Lung (tissue), 12 donors: ENCODE results near the gene CEP192. TPM values are rescaled to one million over a fixed set of nuclear protein-coding genes. Genes with fewer than 3 reads are reported as not detected.

Experiments
- ATAC-seq: fragments of 200-7000 bp; cut with Tn5 transposase; one replicate; pipeline ENCODE4 v1.9.1; 2020; ENCODE audit warnings: moderate number of reproducible peaks; ENCODE audit not compliant: insufficient read depth, low FRiP score
- DNase-seq, 3 donors: peaks; one replicate each; pipeline ENCODE4 v3.0.0-alpha.2; 2013 to 2017
- H3K27ac ChIP-seq, 2 donors: one replicate each; pipeline ENCODE4 v1.5.1; 2013; ENCODE audit warnings: mild to moderate bottlenecking in 2 of 2, moderate library complexity in 2 of 2, control low read depth in 1 of 2, inconsistent platforms in 1 of 2, low read depth in 1 of 2, low read length in 1 of 2
- H3K27me3 ChIP-seq, 3 donors: one replicate each; pipeline ENCODE4 v1.5.1; 2013; ENCODE audit warnings: low read length in 2 of 3; ENCODE audit not compliant: control insufficient read depth in 3 of 3, insufficient read depth in 3 of 3
- H3K36me3 ChIP-seq, 4 donors: one replicate each; pipeline ENCODE4 v1.5.1; 2013; ENCODE audit warnings: low read length in 4 of 4, mild to moderate bottlenecking in 1 of 4, moderate library complexity in 1 of 4; ENCODE audit not compliant: control insufficient read depth in 4 of 4, insufficient read depth in 4 of 4
- H3K4me1 ChIP-seq, 5 donors: one replicate each; pipeline ENCODE4 v1.5.1; 2013; ENCODE audit warnings: low read length in 5 of 5, mild to moderate bottlenecking in 2 of 5, moderate library complexity in 1 of 5; ENCODE audit not compliant: control insufficient read depth in 5 of 5, insufficient read depth in 5 of 5
- H3K4me3 ChIP-seq: one replicate; pipeline ENCODE4 v1.5.1; 2013; ENCODE audit warnings: mild to moderate bottlenecking, control low read depth, moderate library complexity
- H3K9ac ChIP-seq, 2 donors: one replicate each; pipeline ENCODE4 v1.5.1; 2013; ENCODE audit warnings: low read length in 2 of 2, control low read depth in 1 of 2; ENCODE audit not compliant: insufficient read depth in 1 of 2
- H3K9me3 ChIP-seq, 4 donors: one replicate each; pipeline ENCODE4 v1.5.1; 2013; ENCODE audit warnings: low read length in 3 of 4, mild to moderate bottlenecking in 1 of 4, moderate library complexity in 1 of 4; ENCODE audit not compliant: control insufficient read depth in 4 of 4, insufficient read depth in 3 of 4
- CTCF ChIP-seq: IDR thresholded peaks from 2 replicates; pipeline ENCODE4 v1.5.1; 2012; ENCODE audit warnings: mild to moderate bottlenecking; ENCODE audit errors: control extremely low read depth, extremely low read depth
- WGBS, 2 donors: extraction: QIAGEN DNeasy Blood & Tissue Kit; methylation state at CpG; one replicate each; pipeline ENCODE4 v1.1.7; 2013; 5-methylcytosine and 5-hydroxymethylcytosine counted together
- polyA plus RNA-seq, 2 donors: library from polyadenylated mRNA; stranded (reverse); fragments of 200-250 nt; gene quantifications; one replicate each; pipeline ENCODE4 v1.2.1, GENCODE V29; 2013
- total RNA-seq, 2 donors: library from RNA; depleted of rRNA in 1 of 2; stranded (reverse); fragments of >200 nt in 1 of 2; gene quantifications; one replicate each; pipeline ENCODE4 v1.2.1, GENCODE V29; 2014 to 2021
- donor health status: control.
- donor health status: control.
- donor health status: Bipolar disorder and iron deficiency.
- donor health status: healthy.
- donor health status: DM: yes; HTN: yes; CAD: no.

The CEP192 gene
- total and polyA plus RNA-seq, 4 donors, result 8.0 to 43.0 (median 16.6) TPM

GRCh38 chr18:13134551-13135401 lies 143.6 kb downstream of the CEP192 start:
- Histone ChIP-seq H3K27me3 (peaks cover 0 to 15% (median 0%) of the 10 kb centered on the region in 3 donors), H3K4me1 (peaks cover 0 to 4% (median 0%) of the 10 kb centered on the region in 5 donors), H3K27ac (no peak overlapping the region), H3K9me3 (no peaks in the 10 kb centered on the region), H3K4me3 (no peak overlapping the region), H3K36me3 (no peaks in the 10 kb centered on the region), H3K9ac (no peak overlapping the region)
- DNase-seq (no peak), ATAC-seq (no peak)
- no peak for TF ChIP-seq CTCF
- 95 to 98% methylated on average over 25 to 52 of the region's 52 CpGs for WGBS, 2 donors

GRCh38 chr18:13136056-13136903 lies 145.1 kb downstream of the CEP192 start:
- H3K27ac ChIP-seq, result peak overlapping the region in 1 of 2 donors; percentile 74
- 18 to 54% methylated on average over 50 to 51 of the region's 51 CpGs for WGBS, 2 donors

GRCh38 chr18:13136904-13137669 lies 145.9 kb downstream of the CEP192 start:
- 1 to 46% methylated on average over 73 to 74 of the region's 74 CpGs for WGBS, 2 donors
- Histone ChIP-seq H3K9me3 (no peaks in the 10 kb centered on the region), H3K4me3 (peak overlapping the region; percentile 62), H3K9ac (no peak overlapping the region), H3K4me1 (peaks cover 0 to 4% (median 0%) of the 10 kb centered on the region in 5 donors), H3K27ac (peak overlapping the region in 1 of 2 donors; percentile 74), H3K36me3 (no peaks in the 10 kb centered on the region), H3K27me3 (peaks cover 0 to 18% (median 0%) of the 10 kb centered on the region in 3 donors)
- peak; percentile 35 for ATAC-seq
- TF ChIP-seq CTCF, result no peak
- DNase-seq, result peak; percentile 56 to 60 (median 58)

More at GRCh38 chr18:13136056-13136903, 145.1 kb downstream of the CEP192 start:
- Histone ChIP-seq H3K9me3 (no peaks in the 10 kb centered on the region), H3K36me3 (no peaks in the 10 kb centered on the region), H3K9ac (no peak overlapping the region), H3K27me3 (peaks cover 0 to 18% (median 0%) of the 10 kb centered on the region in 3 donors), H3K4me3 (peak overlapping the region; percentile 62), H3K4me1 (peaks cover 0 to 4% (median 0%) of the 10 kb centered on the region in 5 donors)
- ATAC-seq (peak; percentile 23), DNase-seq (peak; percentile 49 to 56 (median 51))
- TF ChIP-seq CTCF, result no peak
